Measurements from ENCODE around the gene MAPK1.
"Not testable (repeated sequence)": the region's sequence is repeated elsewhere in the genome, so short reads cannot be mapped to it uniquely, and the experiment has no call there.

The MAPK1 gene

DNA sequence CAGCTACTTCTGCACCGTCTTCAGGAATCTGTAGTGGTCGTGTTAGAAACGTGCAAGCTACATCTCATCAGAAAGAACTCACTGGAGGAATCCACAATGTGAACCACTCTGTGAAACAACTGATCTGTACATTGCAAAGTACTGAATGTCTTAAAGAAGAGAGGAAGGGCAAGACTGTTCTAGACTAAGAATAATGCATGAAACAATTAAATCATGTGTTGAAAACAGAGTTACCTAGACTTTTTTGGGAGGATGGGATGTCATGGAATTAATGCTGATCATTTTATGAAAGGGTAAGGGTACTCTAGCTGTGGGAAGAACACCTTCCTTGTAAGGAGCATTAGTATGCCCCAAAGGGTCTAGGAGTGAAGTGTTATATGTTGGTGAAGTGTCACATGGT lies 71.2 kb downstream of the MAPK1 start:
- no peaks in the 10 kb centered on the region for H3K9me3 ChIP-seq (ENCODE audit: insufficient read depth, low read length)
- no peak overlapping the region for H2AFZ ChIP-seq (ENCODE audit: low read depth, low read length)
- H3K27me3 ChIP-seq (ENCODE audit: low read depth, low read length), result no peaks in the 10 kb centered on the region
- H4K20me1 ChIP-seq (ENCODE audit: insufficient read depth, low read length), result no peaks in the 10 kb centered on the region
- H3K4me1 ChIP-seq (ENCODE audit: low read length), result no peaks in the 10 kb centered on the region
- no peak overlapping the region for H3K4me3 ChIP-seq (ENCODE audit: low read length)
- no peak overlapping the region for H3K27ac ChIP-seq (ENCODE audit: low read length)
- peaks cover 37% of the 10 kb centered on the region for H3K36me3 ChIP-seq (replicated peaks; ENCODE audit: low read depth, low read length)
- TF ChIP-seq EZH2phosphoT487 (IDR thresholded peaks at IDR 0.05; ENCODE audit: low read depth), result no peak
- TF ChIP-seq, protein P1, sequence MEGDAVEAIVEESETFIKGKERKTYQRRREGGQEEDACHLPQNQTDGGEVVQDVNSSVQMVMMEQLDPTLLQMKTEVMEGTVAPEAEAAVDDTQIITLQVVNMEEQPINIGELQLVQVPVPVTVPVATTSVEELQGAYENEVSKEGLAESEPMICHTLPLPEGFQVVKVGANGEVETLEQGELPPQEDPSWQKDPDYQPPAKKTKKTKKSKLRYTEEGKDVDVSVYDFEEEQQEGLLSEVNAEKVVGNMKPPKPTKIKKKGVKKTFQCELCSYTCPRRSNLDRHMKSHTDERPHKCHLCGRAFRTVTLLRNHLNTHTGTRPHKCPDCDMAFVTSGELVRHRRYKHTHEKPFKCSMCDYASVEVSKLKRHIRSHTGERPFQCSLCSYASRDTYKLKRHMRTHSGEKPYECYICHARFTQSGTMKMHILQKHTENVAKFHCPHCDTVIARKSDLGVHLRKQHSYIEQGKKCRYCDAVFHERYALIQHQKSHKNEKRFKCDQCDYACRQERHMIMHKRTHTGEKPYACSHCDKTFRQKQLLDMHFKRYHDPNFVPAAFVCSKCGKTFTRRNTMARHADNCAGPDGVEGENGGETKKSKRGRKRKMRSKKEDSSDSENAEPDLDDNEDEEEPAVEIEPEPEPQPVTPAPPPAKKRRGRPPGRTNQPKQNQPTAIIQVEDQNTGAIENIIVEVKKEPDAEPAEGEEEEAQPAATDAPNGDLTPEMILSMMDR (IDR thresholded peaks at IDR 0.05; ENCODE audit: low read depth, low read length), result no peak
- no peaks in the 10 kb centered on the region; the same call in 1 of the 2 replicates for H3K79me2 ChIP-seq (ENCODE audit: low read length)
- no peak overlapping the region for H3K4me2 ChIP-seq (ENCODE audit: low read length)
- no peak overlapping the region for H3K9ac ChIP-seq (ENCODE audit: low read length)

DNA sequence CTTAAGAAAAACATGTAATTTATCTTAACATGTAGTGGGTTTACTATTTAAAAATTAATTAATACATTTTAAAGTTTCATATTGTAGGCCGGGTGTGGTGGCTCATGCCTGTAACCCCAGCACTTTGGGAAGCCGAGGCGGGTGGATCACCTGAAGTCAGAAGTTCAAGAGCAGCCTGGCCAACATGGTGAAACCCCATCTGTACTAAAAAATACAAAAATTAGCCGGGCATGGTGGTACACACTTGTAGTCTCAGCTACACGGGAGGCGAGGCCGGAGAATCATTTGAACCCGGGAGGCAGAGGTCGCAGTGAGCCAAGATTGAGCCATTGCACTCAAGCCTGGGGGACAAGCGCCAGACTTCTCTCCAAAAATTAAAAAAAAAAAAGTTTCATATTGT lies 73.7 kb downstream of the MAPK1 start:
- H3K79me2 ChIP-seq (ENCODE audit: low read length); H3K4me2 ChIP-seq (ENCODE audit: low read length); H3K4me3 ChIP-seq (ENCODE audit: low read length); H2AFZ ChIP-seq (ENCODE audit: low read depth, low read length); H3K27me3 ChIP-seq (ENCODE audit: low read depth, low read length); H3K9me3 ChIP-seq (ENCODE audit: insufficient read depth, low read length); H3K27ac ChIP-seq (ENCODE audit: low read length); H3K9ac ChIP-seq (ENCODE audit: low read length); H4K20me1 ChIP-seq (ENCODE audit: insufficient read depth, low read length); H3K4me1 ChIP-seq (ENCODE audit: low read length): not testable (repeated sequence)
- H3K36me3 ChIP-seq (replicated peaks; ENCODE audit: low read depth, low read length), result peaks cover 27% of the 10 kb centered on the region

DNA sequence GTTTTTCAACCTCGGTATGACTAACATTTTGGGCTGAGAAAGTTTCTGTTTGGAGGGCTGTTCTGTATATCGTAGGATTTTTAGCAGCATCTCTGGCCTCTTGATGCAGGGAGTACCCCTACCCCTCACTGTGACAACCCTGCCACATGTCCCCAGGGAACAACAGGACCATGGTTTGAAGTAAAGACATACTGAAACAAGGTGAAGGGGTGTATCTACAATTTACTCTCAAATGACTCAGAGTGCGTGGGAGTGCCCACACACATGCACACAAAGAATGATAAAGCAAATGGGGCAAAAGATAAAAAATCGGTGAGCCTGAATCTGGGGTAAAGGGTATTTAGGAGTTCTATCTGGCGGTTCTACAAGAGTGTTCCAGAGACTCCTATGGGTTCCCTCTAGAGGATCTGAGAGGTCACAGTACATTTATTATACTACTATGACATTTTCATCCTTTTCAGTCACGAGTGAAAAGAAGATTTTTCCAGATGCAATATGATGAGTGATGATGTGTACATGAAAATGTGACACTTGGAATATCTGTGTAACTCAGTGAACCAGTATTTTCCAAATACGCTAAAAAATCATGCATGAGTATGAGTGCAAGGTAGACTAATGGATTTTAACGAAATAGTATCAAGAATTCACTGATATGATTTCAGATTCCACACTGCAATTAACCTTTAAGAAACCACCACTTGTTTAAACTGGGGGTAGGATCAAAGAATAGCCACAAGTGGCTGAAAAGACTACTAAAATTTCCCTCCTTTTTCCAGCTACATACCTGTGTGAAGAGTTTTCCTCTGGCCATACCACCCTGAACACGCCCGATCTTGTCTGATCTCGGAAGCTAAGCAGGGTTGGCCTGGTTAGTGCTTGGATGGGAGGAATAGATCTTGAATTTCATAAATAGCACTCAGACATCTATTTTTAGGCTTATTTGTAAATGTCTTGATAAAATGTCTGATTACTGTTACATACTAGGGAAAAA lies 75.5 kb downstream of the MAPK1 start:
- H3K27ac ChIP-seq (ENCODE audit: low read length), result no peak overlapping the region

DNA sequence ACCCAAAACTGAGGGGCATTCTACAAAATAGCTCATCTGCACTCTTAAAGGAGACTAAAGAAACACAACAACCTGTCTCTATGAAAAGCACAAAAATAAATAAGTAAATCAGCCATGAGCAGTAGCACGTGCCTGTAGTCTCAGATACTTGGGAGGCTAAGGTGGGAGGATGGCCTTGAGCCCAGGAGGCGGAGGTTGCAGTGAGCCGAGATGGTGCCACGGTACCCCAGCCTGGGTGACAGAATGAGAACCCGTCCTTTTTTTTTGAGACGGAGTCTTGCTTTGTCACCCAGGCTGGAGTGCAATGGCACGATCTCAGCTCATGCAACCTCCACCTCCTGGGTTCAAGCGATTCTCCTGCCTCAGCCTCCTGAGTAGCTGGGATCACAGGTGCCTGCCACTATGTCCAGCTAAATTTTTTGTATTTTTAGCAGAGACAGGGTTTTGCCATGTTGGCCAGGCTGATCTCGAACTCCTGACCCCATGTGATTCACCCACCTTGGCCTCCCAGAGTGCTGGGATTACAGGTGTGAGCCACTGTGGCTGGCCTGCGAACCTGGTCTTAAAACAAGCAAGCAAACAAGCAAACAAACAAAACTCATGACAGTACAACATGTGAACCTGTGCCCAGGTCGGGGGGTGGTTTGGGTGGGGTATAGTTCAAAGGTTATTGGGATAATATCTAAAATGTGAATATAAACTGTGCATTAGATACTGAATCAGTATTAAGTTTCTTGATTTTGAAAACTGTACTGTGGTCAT lies 76.4 kb downstream of the MAPK1 start:
- H3K4me1 ChIP-seq (ENCODE audit: low read length); H3K79me2 ChIP-seq (ENCODE audit: low read length); H3K27me3 ChIP-seq (ENCODE audit: low read depth, low read length); H3K9ac ChIP-seq (ENCODE audit: low read length); H4K20me1 ChIP-seq (ENCODE audit: insufficient read depth, low read length); H3K27ac ChIP-seq (ENCODE audit: low read length); H2AFZ ChIP-seq (ENCODE audit: low read depth, low read length); H3K9me3 ChIP-seq (ENCODE audit: insufficient read depth, low read length); H3K4me3 ChIP-seq (ENCODE audit: low read length); H3K4me2 ChIP-seq (ENCODE audit: low read length): not testable (repeated sequence)
- H3K36me3 ChIP-seq (replicated peaks; ENCODE audit: low read depth, low read length), result peaks cover 37% of the 10 kb centered on the region

More for the DNA sequence above, 75.5 kb downstream of the MAPK1 start:
- no peak overlapping the region for H3K9ac ChIP-seq (ENCODE audit: low read length)
- peaks cover 34% of the 10 kb centered on the region for H3K36me3 ChIP-seq (replicated peaks; ENCODE audit: low read depth, low read length)
- no peak for TF ChIP-seq EZH2phosphoT487 (IDR thresholded peaks at IDR 0.05; ENCODE audit: low read depth)
- TF ChIP-seq, protein P1 (IDR thresholded peaks at IDR 0.05; ENCODE audit: low read depth, low read length), result no peak
- H3K79me2 ChIP-seq (ENCODE audit: low read length), result no peaks in the 10 kb centered on the region
- H3K4me2 ChIP-seq (ENCODE audit: low read length), result no peak overlapping the region
- H3K4me1 ChIP-seq (ENCODE audit: low read length), result no peaks in the 10 kb centered on the region
- peaks cover 4% of the 10 kb centered on the region; the same call in 1 of the 2 replicates for H4K20me1 ChIP-seq (ENCODE audit: insufficient read depth, low read length)
- no peak overlapping the region for H3K4me3 ChIP-seq (ENCODE audit: low read length)
- H3K9me3 ChIP-seq (ENCODE audit: insufficient read depth, low read length), result no peaks in the 10 kb centered on the region
- no peak overlapping the region for H2AFZ ChIP-seq (ENCODE audit: low read depth, low read length)
- H3K27me3 ChIP-seq (ENCODE audit: low read depth, low read length), result no peaks in the 10 kb centered on the region

DNA sequence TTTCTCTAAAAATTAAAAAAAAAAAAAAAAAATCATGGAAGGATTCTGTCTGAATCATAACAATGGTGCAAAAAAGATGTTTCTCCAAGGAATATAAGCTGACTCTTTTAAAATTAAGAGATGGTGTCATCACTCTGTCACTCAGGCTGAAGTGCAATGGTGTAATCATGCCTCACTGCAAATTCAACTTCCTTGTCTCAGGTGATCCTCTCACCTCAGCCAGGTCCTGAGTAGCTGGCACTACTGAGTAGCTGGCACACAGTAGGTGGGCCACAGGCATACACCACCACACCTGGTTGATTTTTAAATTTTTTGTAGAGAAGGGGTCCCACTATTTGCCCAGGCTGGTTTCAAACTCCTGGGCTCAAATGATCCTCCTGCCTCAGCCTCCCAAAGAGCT lies 77.1 kb downstream of the MAPK1 start:
- H4K20me1 ChIP-seq (ENCODE audit: insufficient read depth, low read length), result peaks cover 4% of the 10 kb centered on the region; the same call in 1 of the 2 replicates
- no peaks in the 10 kb centered on the region for H3K79me2 ChIP-seq (ENCODE audit: low read length)
- H3K9ac ChIP-seq (ENCODE audit: low read length), result no peak overlapping the region
- no peaks in the 10 kb centered on the region for H3K27me3 ChIP-seq (ENCODE audit: low read depth, low read length)
- no peak overlapping the region for H3K4me3 ChIP-seq (ENCODE audit: low read length)
- TF ChIP-seq, protein P1 (IDR thresholded peaks at IDR 0.05; ENCODE audit: low read depth, low read length), result no peak
- TF ChIP-seq EZH2phosphoT487 (IDR thresholded peaks at IDR 0.05; ENCODE audit: low read depth), result no peak
- H2AFZ ChIP-seq (ENCODE audit: low read depth, low read length), result no peak overlapping the region
- H3K4me2 ChIP-seq (ENCODE audit: low read length), result no peak overlapping the region
- peaks cover 40% of the 10 kb centered on the region for H3K36me3 ChIP-seq (replicated peaks; ENCODE audit: low read depth, low read length)
- no peaks in the 10 kb centered on the region for H3K9me3 ChIP-seq (ENCODE audit: insufficient read depth, low read length)
- H3K4me1 ChIP-seq (ENCODE audit: low read length), result no peaks in the 10 kb centered on the region
- no peak overlapping the region for H3K27ac ChIP-seq (ENCODE audit: low read length)

DNA sequence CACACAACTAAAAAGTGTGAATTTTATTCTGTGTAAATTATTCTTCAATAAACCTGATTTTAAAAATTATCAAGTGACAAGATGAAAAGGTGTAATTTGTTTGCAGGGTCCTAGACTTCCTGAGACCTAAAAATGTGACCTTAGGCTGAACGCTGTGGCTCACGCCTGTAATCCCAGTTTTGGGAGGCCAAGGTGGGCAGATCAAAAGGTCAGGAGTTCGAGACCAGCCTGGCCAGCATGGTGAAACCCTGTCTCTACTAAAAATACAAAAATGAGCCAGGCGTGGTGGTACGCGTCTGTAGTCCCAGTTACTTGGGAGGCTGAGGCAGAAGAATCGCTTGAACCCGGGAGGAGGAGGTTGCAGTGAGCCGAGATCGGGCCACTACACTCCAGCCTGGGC lies 79.9 kb downstream of the MAPK1 start:
- not testable (repeated sequence) for H3K27me3 ChIP-seq (ENCODE audit: low read depth, low read length); H3K9ac ChIP-seq (ENCODE audit: low read length); H3K79me2 ChIP-seq (ENCODE audit: low read length); H2AFZ ChIP-seq (ENCODE audit: low read depth, low read length); H3K4me2 ChIP-seq (ENCODE audit: low read length); H3K4me1 ChIP-seq (ENCODE audit: low read length); H3K4me3 ChIP-seq (ENCODE audit: low read length); H4K20me1 ChIP-seq (ENCODE audit: insufficient read depth, low read length); H3K9me3 ChIP-seq (ENCODE audit: insufficient read depth, low read length); H3K27ac ChIP-seq (ENCODE audit: low read length)
- peaks cover 49% of the 10 kb centered on the region for H3K36me3 ChIP-seq (replicated peaks; ENCODE audit: low read depth, low read length)
